Hepatocyte (in vitro differentiated cells): ENCODE results near the gene LYRM4.

Experiments
- EZH2phosphoT487 ChIP-seq: fragments of 200-600 bp; sonication (generic); IDR thresholded peaks from one replicate; pipeline ENCODE4 v1.6.1; 2018; ENCODE audit warnings: antibody characterized with exemption, mild to moderate bottlenecking, low read depth, moderate library complexity; ENCODE audit not compliant: unreplicated experiment, severe bottlenecking
- TF ChIP-seq, protein P1 (sequence below): fragments of 200-600 bp; sonication (generic); IDR thresholded peaks from 2 replicates; pipeline ENCODE4 v1.5.1; 2016; ENCODE audit warnings: antibody characterized with exemption, mild to moderate bottlenecking; ENCODE audit not compliant: poor library complexity

- TF ChIP-seq, protein P1, sequence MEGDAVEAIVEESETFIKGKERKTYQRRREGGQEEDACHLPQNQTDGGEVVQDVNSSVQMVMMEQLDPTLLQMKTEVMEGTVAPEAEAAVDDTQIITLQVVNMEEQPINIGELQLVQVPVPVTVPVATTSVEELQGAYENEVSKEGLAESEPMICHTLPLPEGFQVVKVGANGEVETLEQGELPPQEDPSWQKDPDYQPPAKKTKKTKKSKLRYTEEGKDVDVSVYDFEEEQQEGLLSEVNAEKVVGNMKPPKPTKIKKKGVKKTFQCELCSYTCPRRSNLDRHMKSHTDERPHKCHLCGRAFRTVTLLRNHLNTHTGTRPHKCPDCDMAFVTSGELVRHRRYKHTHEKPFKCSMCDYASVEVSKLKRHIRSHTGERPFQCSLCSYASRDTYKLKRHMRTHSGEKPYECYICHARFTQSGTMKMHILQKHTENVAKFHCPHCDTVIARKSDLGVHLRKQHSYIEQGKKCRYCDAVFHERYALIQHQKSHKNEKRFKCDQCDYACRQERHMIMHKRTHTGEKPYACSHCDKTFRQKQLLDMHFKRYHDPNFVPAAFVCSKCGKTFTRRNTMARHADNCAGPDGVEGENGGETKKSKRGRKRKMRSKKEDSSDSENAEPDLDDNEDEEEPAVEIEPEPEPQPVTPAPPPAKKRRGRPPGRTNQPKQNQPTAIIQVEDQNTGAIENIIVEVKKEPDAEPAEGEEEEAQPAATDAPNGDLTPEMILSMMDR: no peak
- no peak for TF ChIP-seq EZH2phosphoT487
These were observed 53.7 kb downstream of the LYRM4 start for GRCh38 chr6:5206920-5207561.
